H1 (cell line): ENCODE data around the gene ESYT2. TPM values are rescaled to one million over a fixed set of nuclear protein-coding genes. Genes with fewer than 3 reads are reported as not detected.

Experiments
- CTCF ChIA-PET: fragments of 300-600 bp; sonication (Branson Sonifier 250); formaldehyde crosslinking; loops from one replicate; lab custom pipeline; 2021; ENCODE audit not compliant: partially characterized antibody; lab: Charles Lee
- POLR2A ChIA-PET: fragments of 300-600 bp; sonication (Branson Sonifier 250); formaldehyde crosslinking; loops from one replicate; lab custom pipeline; 2021; ENCODE audit warnings: inconsistent platforms; ENCODE audit not compliant: partially characterized antibody; lab: Charles Lee
- DNase-seq, 2 experiments: peaks; one replicate each; pipeline versions ENCODE4 v3.0.0 to v3.0.0-alpha.2; 2010 to 2022; ENCODE audit warnings: low spot score in 2 of 2, low read depth in 1 of 2, mixed read lengths in 1 of 2
- FAIRE-seq: peaks from 2 replicates; lab custom pipeline; 2011; peaks lifted over from hg19 to GRCh38; lab: Jason Lieb, UNC
- H2AFZ ChIP-seq: 2 replicates; pipeline ENCODE4 v1.8.1; 2012; ENCODE audit warnings: low read length, inconsistent platforms
- H2AK5ac ChIP-seq: 2 replicates; pipeline ENCODE4 v1.6.1; 2013; ENCODE audit warnings: low read depth, low read length
- H2BK120ac ChIP-seq: replicated peaks from 2 replicates; pipeline ENCODE3; 2013; ENCODE audit warnings: low read depth, low read length, inconsistent platforms
- H2BK12ac ChIP-seq: 2 replicates; pipeline ENCODE4 v1.6.1; 2013; ENCODE audit warnings: low read depth, low read length
- H2BK15ac ChIP-seq: 2 replicates; pipeline ENCODE4 v1.6.1; 2013; ENCODE audit warnings: low read length
- H2BK20ac ChIP-seq: 2 replicates; pipeline ENCODE4 v1.6.1; 2013; ENCODE audit warnings: low read length
- H2BK5ac ChIP-seq: 2 replicates; pipeline ENCODE4 v1.6.1; 2013; ENCODE audit warnings: low read depth, low read length
- H3K14ac ChIP-seq: 2 replicates; pipeline ENCODE4 v1.6.1; 2013; ENCODE audit warnings: inconsistent platforms; ENCODE audit not compliant: insufficient read length
- H3K18ac ChIP-seq: 2 replicates; pipeline ENCODE4 v1.6.1; 2013; ENCODE audit warnings: low read length; ENCODE audit errors: extremely low read depth
- H3K23ac ChIP-seq: 2 replicates; pipeline ENCODE4 v1.6.1; 2013; ENCODE audit warnings: inconsistent platforms; ENCODE audit not compliant: insufficient read length
- H3K23me2 ChIP-seq: 2 replicates; pipeline ENCODE4 v1.6.1; 2013; ENCODE audit warnings: low read depth, low read length
- H3K27ac ChIP-seq: 2 replicates; pipeline ENCODE4 v1.6.1; 2011; ENCODE audit warnings: low read depth, low read length, inconsistent platforms
- H3K27me3 ChIP-seq, 4 experiments: replicated peaks in 1 of 4; 1 replicate in 1 of 4; 2 replicates in 3 of 4; pipeline versions ENCODE4 v1.6.1 to v1.8.1; 2011 to 2013; ENCODE audit warnings: low read length in 3 of 4, mild to moderate bottlenecking in 3 of 4, inconsistent platforms in 2 of 4, mixed read lengths in 2 of 4, moderate library complexity in 1 of 4; ENCODE audit not compliant: control insufficient read depth in 3 of 4, insufficient read depth in 3 of 4; ENCODE audit errors: extremely low read depth in 1 of 4
- H3K36me3 ChIP-seq, 4 experiments: 2 replicates each; pipeline versions ENCODE4 v1.6.1 to v1.8.1; 2011 to 2013; ENCODE audit warnings: mild to moderate bottlenecking in 4 of 4, low read length in 3 of 4, moderate library complexity in 2 of 4, control low read depth in 1 of 4, inconsistent platforms in 1 of 4; ENCODE audit not compliant: insufficient read depth in 4 of 4, control insufficient read depth in 2 of 4
- H3K4ac ChIP-seq: replicated peaks from 2 replicates; pipeline ENCODE3; 2013; ENCODE audit warnings: low read length, low read depth, mixed read lengths, inconsistent platforms; ENCODE audit not compliant: insufficient read length
- H3K4me1 ChIP-seq, 4 experiments: replicated peaks in 1 of 4; 1 replicate in 1 of 4; 2 replicates in 3 of 4; pipeline versions ENCODE4 v1.6.1 to v1.8.1; 2011 to 2013; ENCODE audit warnings: low read length in 3 of 4, inconsistent platforms in 2 of 4, mixed read lengths in 1 of 4; ENCODE audit not compliant: insufficient read depth in 4 of 4, control insufficient read depth in 3 of 4
- H3K4me2 ChIP-seq, 2 experiments: 2 replicates each; pipeline versions ENCODE4 v1.6.1 to v1.8.1; 2011 to 2013; ENCODE audit warnings: low read depth in 2 of 2, low read length in 2 of 2, control low read depth in 1 of 2, inconsistent platforms in 1 of 2, mild to moderate bottlenecking in 1 of 2; ENCODE audit not compliant: insufficient read depth in 1 of 2
- H3K4me3 ChIP-seq, 4 experiments: fragments of 200-600, 300-600 bp in 1 of 4; sonication (generic), shearing (Covaris generic), sonication (Bioruptor Twin) in 1 of 4; 2 replicates each; pipeline versions ENCODE4 v1.5.1 to v1.8.1; 2011 to 2016; ENCODE audit warnings: low read length in 4 of 4, low read depth in 3 of 4, control low read depth in 2 of 4, inconsistent platforms in 2 of 4, mild to moderate bottlenecking in 2 of 4, mixed read lengths in 1 of 4, moderate library complexity in 1 of 4; ENCODE audit not compliant: insufficient read depth in 2 of 4; ENCODE audit errors: extremely low read depth in 1 of 4
- H3K56ac ChIP-seq: replicated peaks from 2 replicates; pipeline ENCODE3; 2013; ENCODE audit warnings: low read depth, mild to moderate bottlenecking, mixed read lengths, low read length, inconsistent platforms; ENCODE audit not compliant: insufficient read length
- H3K79me1 ChIP-seq: 2 replicates; pipeline ENCODE4 v1.6.1; 2013; ENCODE audit warnings: low read depth, low read length, control low read depth
- H3K79me2 ChIP-seq, 2 experiments: 2 replicates each; pipeline versions ENCODE4 v1.6.1 to v1.8.1; 2012 to 2013; ENCODE audit warnings: low read length in 2 of 2, mild to moderate bottlenecking in 2 of 2, inconsistent platforms in 1 of 2; ENCODE audit not compliant: insufficient read depth in 2 of 2, control insufficient read depth in 1 of 2
- H3K9ac ChIP-seq, 4 experiments: replicated peaks in 1 of 4; 1 replicate in 1 of 4; 2 replicates in 3 of 4; pipeline versions ENCODE4 v1.6.1 to v1.8.1; 2011 to 2013; ENCODE audit warnings: low read depth in 3 of 4, low read length in 3 of 4, control low read depth in 2 of 4, mild to moderate bottlenecking in 2 of 4, moderate library complexity in 2 of 4, inconsistent platforms in 1 of 4; ENCODE audit errors: extremely low read depth in 1 of 4
- H3K9me3 ChIP-seq, 2 experiments: 2 replicates each; pipeline versions ENCODE4 v1.6.1 to v1.8.1; 2012 to 2013; ENCODE audit warnings: mild to moderate bottlenecking in 2 of 2, moderate library complexity in 2 of 2, control low read depth in 1 of 2, inconsistent platforms in 1 of 2, low read depth in 1 of 2, low read length in 1 of 2, mixed read lengths in 1 of 2; ENCODE audit not compliant: insufficient read depth in 2 of 2
- H4K20me1 ChIP-seq, 2 experiments: replicated peaks in 1 of 2; 2 replicates each; pipeline versions ENCODE3 to v1.8.1; 2011 to 2013; ENCODE audit warnings: inconsistent platforms in 2 of 2, low read length in 2 of 2, mild to moderate bottlenecking in 1 of 2; ENCODE audit not compliant: insufficient read depth in 2 of 2, control insufficient read depth in 1 of 2
- H4K5ac ChIP-seq: 2 replicates; pipeline ENCODE4 v1.6.1; 2013; ENCODE audit warnings: low read length, low read depth, mixed read lengths, inconsistent platforms; ENCODE audit not compliant: insufficient read length
- H4K8ac ChIP-seq: 2 replicates; pipeline ENCODE4 v1.8.0; 2013; ENCODE audit warnings: mild to moderate bottlenecking, moderate library complexity, low read length, inconsistent platforms; ENCODE audit not compliant: insufficient read depth; ENCODE audit errors: extremely low read depth
- H4K91ac ChIP-seq: replicated peaks from 2 replicates; pipeline ENCODE3; 2013; ENCODE audit warnings: low read length, mixed read lengths, inconsistent platforms; ENCODE audit not compliant: insufficient read length
- CBX5 ChIP-seq: fragments of 300-800, 300-1000 bp; sonication (generic); IDR thresholded peaks from 2 replicates; pipeline ENCODE4 v1.7.1; 2016; ENCODE audit warnings: antibody characterized with exemption, low read length, low read depth
- TAF7 ChIP-seq: optimal IDR thresholded peaks from 2 replicates; pipeline ENCODE3; 2011; ENCODE audit warnings: low read depth, mild to moderate bottlenecking, inconsistent platforms, low read length, moderate library complexity, borderline replicate concordance
- WGBS, 2 experiments: shearing (Covaris generic) in 1 of 2; methylation state at CpG; one replicate each; pipeline versions ENCODE4 v1.1.6 to v1.1.7; 2013 to 2015; ENCODE audit warnings: low lambda C conversion rate in 2 of 2, mixed read lengths in 2 of 2, inconsistent platforms in 1 of 2, low coverage in 1 of 2, missing lambda C conversion rate in 1 of 2; ENCODE audit not compliant: insufficient replicate concordance in 2 of 2, insufficient coverage in 1 of 2, insufficient read length in 1 of 2; ENCODE audit errors: extremely low coverage in 1 of 2, missing lambda C conversion rate in 1 of 2; 5-methylcytosine and 5-hydroxymethylcytosine counted together
- polyA plus RNA-seq, 7 experiments: library from polyadenylated mRNA; depleted of rRNA in 3 of 7; stranded (reverse) in 5 of 7; unstranded in 2 of 7; fragments of >200 nt in 5 of 7; fragments of 200-250 nt in 2 of 7; gene quantifications; 1 replicate in 5 of 7; 2 replicates in 1 of 7; 4 replicates in 1 of 7; pipeline versions ENCODE4 v1.2.1 to v1.2.3, GENCODE V29; 2011 to 2013; ENCODE audit warnings: missing spikeins in 2 of 7, mixed read lengths in 2 of 7
- total RNA-seq: library from RNA; stranded (reverse); fragmentation: NEBNext Ultra II Directional; extraction: Animal tissue kit (Norgen Biotek cat#: 25700); gene quantifications from 2 replicates; pipeline ENCODE4 v1.2.1, GENCODE V29; 2021

ESYT2 gene
- total and polyA plus RNA-seq, 2 of the 8 experiments (the other 6 are each of a cell fraction or from before 2014, with no cell fraction given), result 27.0 to 37.5 TPM

DNA sequence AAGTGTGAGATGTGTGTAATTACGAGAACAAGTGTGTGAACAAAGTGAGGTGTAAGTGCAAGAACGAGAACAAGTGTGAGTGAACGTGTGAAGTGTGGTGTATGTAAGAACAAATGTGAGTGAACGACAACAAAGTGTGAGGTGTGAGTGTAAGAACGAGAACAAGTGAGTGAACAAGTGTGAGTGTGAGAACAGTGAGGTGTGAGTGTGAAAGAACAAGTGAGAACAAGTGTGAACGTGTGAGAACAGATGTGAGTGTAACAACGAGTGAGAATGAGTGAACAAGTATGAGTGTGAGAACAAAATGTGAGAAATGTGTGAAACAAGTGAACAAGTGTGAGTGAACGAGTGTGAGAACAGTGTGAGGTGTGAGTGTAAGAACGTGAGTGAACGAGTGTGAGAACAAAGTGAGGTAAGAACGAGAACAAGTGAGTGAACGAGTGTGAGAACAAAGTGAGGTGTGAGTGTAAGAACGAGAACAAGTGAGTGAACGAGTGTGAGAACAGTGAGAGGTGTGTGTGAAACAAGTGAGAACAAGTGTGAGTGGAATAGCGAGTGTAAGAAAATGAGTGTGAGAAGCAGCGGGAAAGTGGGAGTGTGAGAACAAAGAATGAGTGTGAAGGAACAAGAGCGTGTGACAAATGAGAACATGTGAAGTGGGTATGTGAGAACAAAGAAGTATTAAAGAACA lies 47.2 kb downstream of the ESYT2 start:
- no peak for FAIRE-seq
- Histone ChIP-seq H4K8ac (no peak overlapping the region), H3K36me3 (peaks cover 3 to 30% (median 24%) of the 10 kb centered on the region in 4 experiments; a peak in 7 of 8 replicates), H3K27me3 (no peaks in the 10 kb centered on the region), H3K79me1 (no peaks in the 10 kb centered on the region), H3K9me3 (peaks cover 12 to 17% of the 10 kb centered on the region in 2 experiments), H3K4me1 (no peaks in the 10 kb centered on the region), H4K5ac (no peak overlapping the region), H2AFZ (no peak overlapping the region), H3K23me2 (no peaks in the 10 kb centered on the region; the same call in 1 of the 2 replicates), H3K4me2 (no peak overlapping the region), H2BK20ac (no peak overlapping the region), H2BK15ac (0 out of 2 replicates have a peak overlapping the region, but pooled peaks have one; percentile 22), H2BK12ac (no peak overlapping the region), H3K9ac (no peak overlapping the region), H2BK5ac (no peak overlapping the region), H2AK5ac (no peak overlapping the region; the same call in 1 of the 2 replicates), H3K4ac (no peak overlapping the region), H3K27ac (no peak overlapping the region), H2BK120ac (no peak overlapping the region), H3K4me3 (no peak overlapping the region), H3K23ac (no peak overlapping the region), H3K56ac (no peak overlapping the region), H4K91ac (no peak overlapping the region), H3K18ac (no peak overlapping the region), H4K20me1 (peaks cover 0 to 3% of the 10 kb centered on the region in 2 experiments), H3K14ac (no peak overlapping the region), H3K79me2 (no peaks in the 10 kb centered on the region)
- 87 to 98% methylated on average over 14 to 17 of the region's 17 CpGs for WGBS, 2 experiments
- POLR2A ChIA-PET, result no interaction called here
- peak in 1 of 2 experiments; percentile 8 for DNase-seq
- CTCF ChIA-PET, result interaction anchor here (0.6 to 2.4 kb wide), 6 partner anchors 45 to 415 kb away, joined by 3 to 8 read pairs (median 3); no protein-coding TSS in a partner anchor
- TF ChIP-seq TAF7 (no peak), CBX5 (no peak)
